ENCODE results near the gene PANX2. TPM values are rescaled to one million over a fixed set of nuclear protein-coding genes. Genes with fewer than 3 reads are reported as not detected.
"Not testable (repeated sequence)": the region's sequence is repeated elsewhere in the genome, so short reads cannot be mapped to it uniquely, and the experiment has no call there.

PANX2 gene, protein sequence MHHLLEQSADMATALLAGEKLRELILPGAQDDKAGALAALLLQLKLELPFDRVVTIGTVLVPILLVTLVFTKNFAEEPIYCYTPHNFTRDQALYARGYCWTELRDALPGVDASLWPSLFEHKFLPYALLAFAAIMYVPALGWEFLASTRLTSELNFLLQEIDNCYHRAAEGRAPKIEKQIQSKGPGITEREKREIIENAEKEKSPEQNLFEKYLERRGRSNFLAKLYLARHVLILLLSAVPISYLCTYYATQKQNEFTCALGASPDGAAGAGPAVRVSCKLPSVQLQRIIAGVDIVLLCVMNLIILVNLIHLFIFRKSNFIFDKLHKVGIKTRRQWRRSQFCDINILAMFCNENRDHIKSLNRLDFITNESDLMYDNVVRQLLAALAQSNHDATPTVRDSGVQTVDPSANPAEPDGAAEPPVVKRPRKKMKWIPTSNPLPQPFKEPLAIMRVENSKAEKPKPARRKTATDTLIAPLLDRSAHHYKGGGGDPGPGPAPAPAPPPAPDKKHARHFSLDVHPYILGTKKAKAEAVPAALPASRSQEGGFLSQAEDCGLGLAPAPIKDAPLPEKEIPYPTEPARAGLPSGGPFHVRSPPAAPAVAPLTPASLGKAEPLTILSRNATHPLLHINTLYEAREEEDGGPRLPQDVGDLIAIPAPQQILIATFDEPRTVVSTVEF
- total RNA-seq, result 1 to 10 TPM; 1.1 to 1.4 TPM

DNA sequence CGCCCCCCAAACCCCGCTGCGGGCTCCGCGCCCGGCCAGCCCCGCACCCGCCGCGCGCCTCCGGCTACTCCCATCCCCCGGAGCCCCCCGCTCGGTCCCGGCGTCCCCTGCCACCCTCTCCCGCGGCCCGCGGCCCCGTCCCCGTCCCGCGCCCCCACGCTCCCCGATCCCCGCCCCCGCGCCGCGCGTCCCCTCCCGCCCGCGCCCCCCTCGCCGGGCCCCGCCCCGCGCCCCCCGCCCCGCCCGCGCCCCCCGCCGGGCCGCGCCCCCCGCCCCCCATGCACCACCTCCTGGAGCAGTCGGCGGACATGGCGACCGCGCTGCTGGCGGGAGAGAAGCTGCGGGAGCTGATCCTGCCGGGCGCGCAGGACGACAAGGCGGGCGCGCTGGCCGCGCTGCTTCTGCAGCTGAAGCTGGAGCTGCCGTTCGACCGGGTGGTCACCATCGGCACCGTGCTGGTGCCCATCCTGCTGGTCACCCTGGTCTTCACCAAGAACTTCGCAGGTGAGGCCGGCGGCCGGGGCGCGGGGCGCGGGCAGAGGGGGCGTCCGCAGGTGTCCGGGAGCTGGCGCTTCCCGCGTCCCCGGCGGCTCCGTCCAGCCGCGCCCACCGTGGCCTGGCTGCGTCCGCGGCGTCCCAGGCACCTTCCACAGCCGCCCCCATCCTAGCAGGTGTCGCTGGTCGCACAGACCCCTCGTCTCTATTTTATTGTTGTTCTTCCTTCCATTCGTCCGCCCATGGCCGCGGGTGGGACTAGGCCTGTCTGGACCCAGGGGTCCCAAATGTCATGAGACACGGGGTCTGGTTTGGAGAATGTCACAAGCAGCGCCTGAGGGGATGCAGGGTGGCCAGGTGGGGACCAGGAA, at the start of gene PANX2:
Gene PANX2 (plus strand): TSS at position 279 of the 866 bp plus-strand sequence. CDS start 0 bp downstream, at position 279.
- POLR2A ChIA-PET, result interaction anchor here (1.5 kb wide), 1 partner anchor 21 kb away, joined by 4 read pairs; no protein-coding TSS in a partner anchor

DNA sequence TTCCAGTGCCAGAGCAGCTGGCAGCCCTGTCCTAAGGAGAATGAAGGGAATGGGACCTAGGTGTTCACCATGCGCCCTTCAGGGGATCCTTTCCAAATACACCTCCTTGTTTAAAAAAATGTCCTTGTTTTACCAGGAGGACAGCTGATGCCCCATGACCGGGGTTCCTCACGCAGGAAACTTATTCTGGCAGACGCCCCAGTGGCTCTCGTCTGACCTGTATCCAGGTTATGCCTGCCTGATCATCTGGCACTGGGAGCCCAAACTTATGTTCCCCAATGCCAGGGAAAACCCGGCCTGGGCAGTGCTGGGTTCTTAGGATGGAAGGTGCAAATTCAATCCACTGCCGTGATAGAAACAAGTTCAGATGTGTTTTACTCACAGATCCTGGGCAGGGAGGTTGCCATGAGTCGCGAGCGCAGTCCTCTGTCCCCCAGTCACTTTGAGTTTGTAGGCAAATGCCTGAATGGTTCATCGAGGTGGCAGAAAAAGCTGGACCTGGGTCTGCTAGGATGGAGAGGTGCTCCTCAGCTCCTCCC, 49.3 kb upstream of the PANX2 start:
- ChIA-PET POLR2A (no interaction called here), CTCF (no interaction called here)

More for the DNA sequence above, at the start of gene PANX2:
- CTCF ChIA-PET, result no interaction called here

- ChIA-PET POLR2A (no interaction called here), CTCF (interaction anchor here (1.3 kb wide), 1 partner anchor 18 kb away, joined by 4 read pairs; no protein-coding TSS in a partner anchor)
Measured at GRCh38 chr22:50123119-50123518, 47.4 kb upstream of the PANX2 start.

GRCh38 chr22:50125029-50125428, 45.5 kb upstream of the PANX2 start:
- CTCF ChIA-PET, result no interaction called here
- POLR2A ChIA-PET, result no interaction called here

DNA sequence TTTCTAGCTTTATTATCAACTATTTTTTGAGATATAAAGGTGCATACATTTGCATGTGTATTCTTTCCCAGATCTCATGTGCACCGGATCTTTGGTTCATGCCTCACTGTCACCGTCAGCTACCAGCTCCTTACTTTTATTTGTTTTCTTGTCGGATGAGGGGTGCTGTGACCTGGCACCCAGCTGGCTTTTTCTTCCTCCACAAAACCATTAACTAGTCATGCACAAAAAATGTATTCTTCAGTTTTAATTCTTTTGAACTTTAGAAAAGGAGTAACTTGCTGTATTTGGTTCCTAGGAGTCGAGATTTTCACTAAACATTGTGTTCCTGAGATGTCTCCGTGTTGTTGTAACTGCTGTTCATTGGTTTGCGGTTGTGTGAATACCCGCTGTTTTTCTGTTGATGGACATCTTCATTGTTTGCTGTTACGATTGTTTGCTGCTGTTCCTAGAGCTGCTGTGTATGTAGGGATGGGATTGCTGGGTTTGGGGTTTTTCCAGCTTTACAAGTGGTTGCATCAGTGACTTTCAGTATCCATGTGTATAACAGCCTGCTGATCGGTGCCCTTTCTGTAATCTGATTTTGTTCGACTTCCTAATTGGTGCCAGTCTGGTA, 41.3 kb upstream of the PANX2 start:
- ChIA-PET POLR2A (no interaction called here), CTCF (interaction anchor here (0.9 kb wide), 1 partner anchor 98 kb away, joined by 3 read pairs; no protein-coding TSS in a partner anchor)

DNA sequence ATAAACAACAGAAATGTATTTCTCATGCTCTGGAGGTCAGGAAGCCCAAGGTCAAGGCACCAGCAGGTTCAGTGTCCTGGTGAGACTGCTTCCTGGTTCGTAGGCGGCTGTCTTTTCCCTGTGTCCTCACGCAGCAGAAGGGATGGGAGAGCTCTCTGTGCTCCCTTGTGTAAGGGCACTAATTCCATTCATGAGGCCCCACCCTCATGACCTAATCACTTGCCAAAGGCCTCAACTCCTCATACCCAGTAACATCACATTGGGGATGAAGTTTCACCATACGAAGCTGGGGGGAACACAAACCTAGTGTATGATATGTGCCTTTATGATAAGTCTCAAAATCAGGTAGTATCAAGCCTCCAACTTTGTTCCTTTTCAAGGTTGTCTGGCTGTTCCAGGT, 38.6 kb upstream of the PANX2 start:
- ChIA-PET POLR2A (no interaction called here), CTCF (no interaction called here)

GRCh38 chr22:50134481-50134880, 36.0 kb upstream of the PANX2 start:
- ChIA-PET POLR2A (no interaction called here), CTCF (no interaction called here)

DNA sequence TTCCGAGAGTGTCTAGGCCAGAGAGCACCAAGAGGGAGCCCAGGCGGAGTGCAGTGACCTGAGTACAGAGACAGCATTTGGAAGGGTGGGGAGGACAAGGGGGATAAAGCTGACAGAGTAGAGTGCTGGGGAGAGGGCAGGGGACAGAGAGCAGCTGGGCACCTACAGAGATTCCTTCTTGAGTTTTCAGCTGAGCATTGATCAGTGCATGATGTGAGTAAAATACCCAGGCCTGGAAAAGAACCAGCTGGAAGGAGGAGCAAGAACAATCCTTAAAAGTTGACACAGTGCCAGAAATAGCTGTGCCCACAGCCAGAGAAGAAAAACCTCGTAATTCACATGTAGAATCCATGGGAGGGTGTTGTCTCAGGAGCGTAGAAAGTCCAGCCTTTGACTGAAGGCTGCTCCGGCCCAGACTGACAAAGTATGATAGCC, 33.9 kb upstream of the PANX2 start:
- POLR2A ChIA-PET, result no interaction called here
- CTCF ChIA-PET, result interaction anchor here (0.5 to 1.3 kb wide), 2 partner anchors 12 to 83 kb away, joined by 4 to 5 read pairs; no protein-coding TSS in a partner anchor

DNA sequence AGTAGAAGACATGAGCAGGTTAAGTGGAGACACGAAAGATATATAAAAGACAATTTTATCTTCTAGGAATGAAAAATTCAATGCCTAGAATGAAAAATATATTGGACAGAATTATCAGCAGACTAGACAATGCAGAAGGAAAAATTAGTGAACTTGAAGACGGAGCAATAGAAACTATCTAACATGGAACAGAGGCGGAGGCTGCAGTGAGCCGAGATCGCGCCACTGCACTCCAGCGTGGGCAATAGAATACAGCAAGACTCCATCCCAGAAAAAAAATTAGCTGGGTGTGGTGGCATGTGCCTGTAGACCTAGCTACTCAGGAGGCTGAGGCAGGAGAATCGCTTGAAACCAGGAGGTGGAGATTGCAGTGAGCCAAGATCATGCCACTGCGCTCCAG, 33.3 kb upstream of the PANX2 start:
- CTCF ChIA-PET, POLR2A ChIA-PET: not testable (repeated sequence)

GRCh38 chr22:50138041-50138440, 32.5 kb upstream of the PANX2 start:
- ChIA-PET CTCF (no interaction called here), POLR2A (no interaction called here)

GRCh38 chr22:50138988-50139387, 31.5 kb upstream of the PANX2 start:
- POLR2A ChIA-PET, result no interaction called here
- CTCF ChIA-PET, result no interaction called here

- CTCF ChIA-PET, result no interaction called here
- POLR2A ChIA-PET, result no interaction called here
Measured at GRCh38 chr22:50139843-50140415, 30.6 kb upstream of the PANX2 start.

DNA sequence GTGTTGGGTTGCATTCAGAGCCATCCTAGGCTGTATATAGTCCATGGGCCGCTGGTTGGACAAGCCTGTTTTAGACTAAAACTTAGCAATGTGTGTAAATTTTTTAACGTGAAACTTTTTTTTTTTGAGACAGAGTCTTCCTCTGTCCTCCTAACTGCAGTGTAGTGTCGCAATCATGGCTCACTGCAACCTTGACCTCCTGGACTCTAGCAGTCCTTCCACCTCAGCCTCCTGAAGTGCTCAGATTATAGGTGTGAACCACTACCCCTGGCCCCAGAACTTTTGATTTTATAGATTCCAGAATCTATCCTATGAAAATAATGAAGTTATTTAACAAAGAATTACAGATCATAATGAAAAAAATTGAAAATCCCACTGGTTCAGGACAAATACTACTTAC, 29.9 kb upstream of the PANX2 start:
- ChIA-PET CTCF (no interaction called here), POLR2A (interaction anchor here (0.7 kb wide), 1 partner anchor 124 kb away, joined by 3 read pairs; no protein-coding TSS in a partner anchor)

GRCh38 chr22:50141462-50141861, 29.1 kb upstream of the PANX2 start:
- ChIA-PET CTCF (no interaction called here), POLR2A (no interaction called here)

DNA sequence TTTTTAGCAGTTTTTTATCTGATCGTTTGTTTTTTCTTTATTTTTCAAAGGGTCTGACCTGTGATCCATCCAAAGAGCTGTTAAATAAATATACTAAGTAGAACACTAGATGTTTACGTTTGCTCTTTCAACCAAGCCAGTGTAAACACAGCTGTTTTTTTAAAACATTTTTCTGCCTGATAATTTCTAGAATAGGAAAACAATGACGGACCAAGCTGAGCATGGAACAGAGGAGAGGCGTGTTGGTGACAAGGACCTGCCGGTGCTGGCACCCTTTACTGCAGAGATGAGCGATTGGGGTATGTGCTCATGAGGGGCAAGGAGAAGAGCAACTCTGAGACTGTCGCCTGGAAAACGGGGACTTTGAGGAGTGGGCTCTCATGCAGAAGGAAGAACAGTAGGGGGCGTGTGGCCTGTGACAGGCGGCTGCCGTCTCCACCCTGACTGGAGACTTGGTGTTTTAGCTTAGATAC, 28.6 kb upstream of the PANX2 start:
- POLR2A ChIA-PET, result no interaction called here
- CTCF ChIA-PET, result interaction anchor here (0.9 kb wide), 1 partner anchor 90 kb away, joined by 3 read pairs; no protein-coding TSS in a partner anchor

DNA sequence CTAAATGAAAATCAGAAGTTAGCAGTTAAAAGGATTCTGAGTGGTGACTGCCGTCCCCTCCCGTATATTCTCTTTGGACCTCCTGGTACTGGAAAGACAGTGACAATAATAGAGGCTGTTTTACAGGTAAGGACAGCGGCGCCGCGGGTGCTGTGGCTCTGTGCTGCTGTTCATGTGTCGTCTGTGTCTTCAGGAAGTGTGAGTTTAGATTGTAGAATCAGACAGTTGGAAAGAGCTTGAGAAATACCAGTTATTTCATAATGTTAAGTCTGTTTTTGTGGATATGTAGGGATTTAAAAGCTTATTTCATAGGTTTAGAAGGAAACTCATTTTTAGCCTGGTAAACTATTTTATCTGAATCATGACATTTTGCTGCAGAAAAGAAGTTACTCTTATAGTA, 27.4 kb upstream of the PANX2 start:
- CTCF ChIA-PET, result interaction anchor here (0.5 kb wide), 1 partner anchor 138 kb away, joined by 3 read pairs; no protein-coding TSS in a partner anchor
- POLR2A ChIA-PET, result no interaction called here

- POLR2A ChIA-PET, result no interaction called here
- CTCF ChIA-PET, result no interaction called here
Measured at GRCh38 chr22:50144005-50144614, 26.4 kb upstream of the PANX2 start.

DNA sequence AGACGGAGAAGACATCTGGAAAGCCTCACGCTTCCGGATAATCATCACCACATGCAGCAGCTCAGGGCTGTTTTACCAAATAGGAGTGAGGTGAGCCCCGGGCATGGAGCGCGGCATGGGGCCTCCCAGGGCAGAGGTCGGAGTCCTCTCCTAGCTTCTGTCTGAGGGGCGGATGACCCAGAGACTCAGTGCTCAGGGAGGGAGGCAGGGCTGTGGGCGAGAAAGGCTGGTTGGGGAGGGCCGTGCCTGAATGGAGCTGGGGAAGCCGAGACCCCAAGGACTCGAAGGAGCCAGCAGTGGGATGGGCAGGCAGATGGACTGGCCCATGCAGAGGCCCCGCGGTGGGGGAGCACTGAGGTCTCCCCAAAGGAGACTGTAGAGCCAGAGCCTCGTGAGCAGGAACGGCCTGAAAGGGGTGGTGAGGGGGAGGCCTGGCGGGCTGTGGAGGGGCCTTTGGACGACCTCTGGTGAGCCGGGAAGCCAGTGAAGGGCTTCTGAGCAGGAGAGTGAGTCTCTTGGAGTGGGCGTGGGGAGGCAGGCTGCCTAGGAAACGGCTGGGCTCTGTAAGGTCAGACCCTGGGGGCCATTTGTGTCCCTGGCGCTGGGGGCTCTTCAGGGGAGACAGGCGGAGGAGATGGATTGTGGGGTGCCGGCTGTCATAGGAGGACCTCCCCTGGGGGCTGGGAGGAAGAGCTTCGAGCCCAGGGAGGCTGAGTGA, 24.7 kb upstream of the PANX2 start:
- CTCF ChIA-PET, result interaction anchor here (0.8 to 1.3 kb wide), 2 partner anchors 18 to 66 kb away, joined by 3 to 7 read pairs; no protein-coding TSS in a partner anchor

More for the DNA sequence above, 24.7 kb upstream of the PANX2 start:
- POLR2A ChIA-PET, result no interaction called here
